Activated naive CD8-positive, alpha-beta T cell treated with anti-CD3 and anti-CD28 coated beads, Interleukin-2, amount 50 U/mL, for 24 hours (primary cell): Measurements from ENCODE around the gene HMGN3.
A peak's percentile ranks its signal among the peaks of the same experiment; 100 is the strongest.
"Not testable (repeated sequence)": the region's sequence is repeated elsewhere in the genome, so short reads cannot be mapped to it uniquely, and the experiment has no call there.

ENCODE experiments used
- ATAC-seq: fragments of 150-1000 bp; cut with Tn5 transposase; one replicate; pipeline ENCODE4 v1.10.0; 2021
- DNase-seq: peaks from one replicate; pipeline ENCODE4 v3.0.0; 2021
- H3K27ac Mint-ChIP-seq: one replicate; pipeline ENCODE4 v1.8.0; 2021; ENCODE audit warnings: mild to moderate bottlenecking, mixed read lengths
- H3K27me3 Mint-ChIP-seq: one replicate; pipeline ENCODE4 v1.8.0; 2021; ENCODE audit warnings: mixed read lengths
- H3K36me3 Mint-ChIP-seq: one replicate; pipeline ENCODE4 v1.8.0; 2021; ENCODE audit warnings: low read depth, mixed read lengths
- H3K4me1 Mint-ChIP-seq: one replicate; pipeline ENCODE4 v1.8.0; 2021; ENCODE audit warnings: mixed read lengths
- H3K4me3 Mint-ChIP-seq: one replicate; pipeline ENCODE4 v1.8.0; 2021; ENCODE audit warnings: mild to moderate bottlenecking, moderate library complexity, mixed read lengths
- H3K9me3 Mint-ChIP-seq: one replicate; pipeline ENCODE4 v1.8.0; 2021; ENCODE audit warnings: mixed read lengths

HMGN3 gene

GRCh38 chr6:79234150-79235022 is at the start of gene HMGN3:
TSS of gene HMGN3 (minus strand) at chr6:79234682.
- DNase-seq (peak; percentile 91), ATAC-seq (peak; percentile 98)
- H3K9me3 Mint-ChIP-seq = no peaks in the 10 kb centered on the region
- H3K4me3 Mint-ChIP-seq = peak within 1 kb of the TSS; percentile 96
- H3K36me3 Mint-ChIP-seq = peaks cover 5% of the 10 kb centered on the region
- H3K4me1 Mint-ChIP-seq = peaks cover 27% of the 10 kb centered on the region
- H3K27me3 Mint-ChIP-seq = no peaks in the 10 kb centered on the region
- H3K27ac Mint-ChIP-seq = peak within 1 kb of the TSS; percentile 88

- no peak overlapping the region for H3K27ac Mint-ChIP-seq
- peaks cover 14% of the 10 kb centered on the region for H3K27me3 Mint-ChIP-seq
- H3K9me3 Mint-ChIP-seq = peaks cover 19% of the 10 kb centered on the region
- DNase-seq (no peak), ATAC-seq (no peak)
- H3K4me3 Mint-ChIP-seq = no peak overlapping the region
- H3K4me1 Mint-ChIP-seq = no peaks in the 10 kb centered on the region
- H3K36me3 Mint-ChIP-seq = no peaks in the 10 kb centered on the region
Observed at GRCh38 chr6:79280756-79281155, 46.3 kb upstream of the HMGN3 start.

GRCh38 chr6:79277109-79277508 is 42.6 kb upstream of the HMGN3 start:
- ATAC-seq = no peak
- H3K27me3 Mint-ChIP-seq = peaks cover 12% of the 10 kb centered on the region
- DNase-seq = no peak
- H3K27ac Mint-ChIP-seq = no peak overlapping the region
- peaks cover 19% of the 10 kb centered on the region for H3K9me3 Mint-ChIP-seq
- no peaks in the 10 kb centered on the region for H3K4me1 Mint-ChIP-seq
- no peak overlapping the region for H3K4me3 Mint-ChIP-seq
- H3K36me3 Mint-ChIP-seq = no peaks in the 10 kb centered on the region

GRCh38 chr6:79269877-79270276 is 35.4 kb upstream of the HMGN3 start:
- ATAC-seq = no peak
- DNase-seq = no peak
- H3K36me3 Mint-ChIP-seq = no peaks in the 10 kb centered on the region
- H3K9me3 Mint-ChIP-seq = peaks cover 4% of the 10 kb centered on the region
- no peak overlapping the region for H3K27ac Mint-ChIP-seq
- peaks cover 14% of the 10 kb centered on the region for H3K27me3 Mint-ChIP-seq
- no peaks in the 10 kb centered on the region for H3K4me1 Mint-ChIP-seq
- H3K4me3 Mint-ChIP-seq = no peak overlapping the region

- Mint-ChIP-seq H3K9me3 (peaks cover 4% of the 10 kb centered on the region), H3K27me3 (peaks cover 22% of the 10 kb centered on the region), H3K4me1 (no peaks in the 10 kb centered on the region), H3K36me3 (no peaks in the 10 kb centered on the region), H3K27ac (no peak overlapping the region), H3K4me3 (no peak overlapping the region)
- ATAC-seq = no peak
- DNase-seq = no peak
Observed at GRCh38 chr6:79267128-79267527, 32.6 kb upstream of the HMGN3 start.

- Mint-ChIP-seq H3K9me3 (peaks cover 4% of the 10 kb centered on the region), H3K27ac (no peak overlapping the region), H3K4me3 (no peak overlapping the region), H3K4me1 (no peaks in the 10 kb centered on the region), H3K27me3 (peaks cover 23% of the 10 kb centered on the region), H3K36me3 (no peaks in the 10 kb centered on the region)
- DNase-seq (no peak), ATAC-seq (no peak)
Observed at GRCh38 chr6:79266051-79266450, 31.6 kb upstream of the HMGN3 start.

GRCh38 chr6:79263359-79263758 is 28.9 kb upstream of the HMGN3 start:
- H3K27me3 Mint-ChIP-seq = peaks cover 13% of the 10 kb centered on the region
- peaks cover 12% of the 10 kb centered on the region for H3K9me3 Mint-ChIP-seq
- H3K4me1 Mint-ChIP-seq = no peaks in the 10 kb centered on the region
- DNase-seq = no peak
- no peak overlapping the region for H3K27ac Mint-ChIP-seq
- ATAC-seq = no peak
- no peak overlapping the region for H3K4me3 Mint-ChIP-seq
- H3K36me3 Mint-ChIP-seq = no peaks in the 10 kb centered on the region

GRCh38 chr6:79261666-79262065 is 27.2 kb upstream of the HMGN3 start:
- Mint-ChIP-seq H3K27me3 (peaks cover 9% of the 10 kb centered on the region), H3K9me3 (peaks cover 12% of the 10 kb centered on the region), H3K27ac (no peak overlapping the region), H3K4me3 (no peak overlapping the region), H3K4me1 (no peaks in the 10 kb centered on the region), H3K36me3 (no peaks in the 10 kb centered on the region)
- DNase-seq (no peak), ATAC-seq (no peak)

- peaks cover 1% of the 10 kb centered on the region for H3K36me3 Mint-ChIP-seq
- H3K27me3 Mint-ChIP-seq = peaks cover 9% of the 10 kb centered on the region
- ATAC-seq (no peak), DNase-seq (no peak)
- no peak overlapping the region for H3K4me3 Mint-ChIP-seq
- peaks cover 17% of the 10 kb centered on the region for H3K9me3 Mint-ChIP-seq
- H3K4me1 Mint-ChIP-seq = no peaks in the 10 kb centered on the region
- H3K27ac Mint-ChIP-seq = no peak overlapping the region
Observed at GRCh38 chr6:79260772-79261171, 26.3 kb upstream of the HMGN3 start.

GRCh38 chr6:79257381-79258205 is 23.1 kb upstream of the HMGN3 start:
- peaks cover 21% of the 10 kb centered on the region for H3K9me3 Mint-ChIP-seq
- H3K27me3 Mint-ChIP-seq = peaks cover 2% of the 10 kb centered on the region
- no peaks in the 10 kb centered on the region for H3K4me1 Mint-ChIP-seq
- ATAC-seq (peak; percentile 81), DNase-seq (peak; percentile 9)
- H3K4me3 Mint-ChIP-seq = no peak overlapping the region
- no peak overlapping the region for H3K27ac Mint-ChIP-seq
- H3K36me3 Mint-ChIP-seq = peaks cover 3% of the 10 kb centered on the region

GRCh38 chr6:79256770-79257169 is 22.3 kb upstream of the HMGN3 start:
- not testable (repeated sequence) for H3K27ac Mint-ChIP-seq, H3K4me3 Mint-ChIP-seq, DNase-seq, H3K27me3 Mint-ChIP-seq, H3K36me3 Mint-ChIP-seq, ATAC-seq, H3K4me1 Mint-ChIP-seq
- peaks cover 21% of the 10 kb centered on the region for H3K9me3 Mint-ChIP-seq

GRCh38 chr6:79255086-79255485 is 20.6 kb upstream of the HMGN3 start:
- not testable (repeated sequence) for H3K36me3 Mint-ChIP-seq, DNase-seq, H3K4me3 Mint-ChIP-seq, H3K27ac Mint-ChIP-seq, H3K4me1 Mint-ChIP-seq, H3K27me3 Mint-ChIP-seq, ATAC-seq
- peaks cover 21% of the 10 kb centered on the region for H3K9me3 Mint-ChIP-seq

- Mint-ChIP-seq H3K9me3 (peaks cover 7% of the 10 kb centered on the region), H3K4me1 (no peaks in the 10 kb centered on the region), H3K4me3 (no peak overlapping the region), H3K27ac (no peak overlapping the region), H3K27me3 (no peaks in the 10 kb centered on the region), H3K36me3 (peaks cover 2% of the 10 kb centered on the region)
- no peak for ATAC-seq
- no peak for DNase-seq
Observed at GRCh38 chr6:79250559-79250958, 16.1 kb upstream of the HMGN3 start.

- ATAC-seq (no peak), DNase-seq (no peak)
- H3K36me3 Mint-ChIP-seq = peaks cover 2% of the 10 kb centered on the region
- peaks cover 6% of the 10 kb centered on the region for H3K9me3 Mint-ChIP-seq
- no peaks in the 10 kb centered on the region for H3K4me1 Mint-ChIP-seq
- H3K4me3 Mint-ChIP-seq = no peak overlapping the region
- H3K27ac Mint-ChIP-seq = no peak overlapping the region
- H3K27me3 Mint-ChIP-seq = no peaks in the 10 kb centered on the region
Observed at GRCh38 chr6:79250107-79250514, 15.6 kb upstream of the HMGN3 start.

- no peaks in the 10 kb centered on the region for H3K4me1 Mint-ChIP-seq
- no peak for DNase-seq
- no peaks in the 10 kb centered on the region for H3K27me3 Mint-ChIP-seq
- no peak overlapping the region for H3K4me3 Mint-ChIP-seq
- H3K36me3 Mint-ChIP-seq = no peaks in the 10 kb centered on the region
- H3K27ac Mint-ChIP-seq = no peak overlapping the region
- H3K9me3 Mint-ChIP-seq = no peaks in the 10 kb centered on the region
- no peak for ATAC-seq
Observed at GRCh38 chr6:79249136-79249535, 14.7 kb upstream of the HMGN3 start.
